ENCODE results near the gene ARIH1. TPM values are rescaled to one million over a fixed set of nuclear protein-coding genes. Genes with fewer than 3 reads are reported as not detected.

The ARIH1 gene
- total and polyA plus RNA-seq, 2 of the 8 experiments (the other 6 are each of a cell fraction or from before 2014, with no cell fraction given) = 32.7 to 179 TPM

DNA sequence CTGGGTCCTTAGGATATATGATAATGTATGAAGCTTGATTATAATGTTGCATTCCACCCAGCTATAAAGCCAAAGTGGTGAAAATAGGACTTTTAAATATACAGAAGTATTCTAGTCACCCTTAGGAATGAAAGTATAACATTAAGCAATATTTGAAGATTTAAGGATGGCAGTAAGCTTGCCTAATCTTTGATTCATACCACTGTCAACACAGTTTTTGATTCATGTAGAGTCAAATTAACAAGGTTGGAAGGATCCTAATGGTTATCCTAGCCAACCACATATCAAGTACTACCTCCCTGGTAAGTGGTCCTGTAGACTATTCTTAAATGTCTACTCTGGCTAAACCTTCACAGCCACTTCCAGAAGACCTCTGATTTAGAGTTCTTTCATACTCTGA, 18.6 kb downstream of the ARIH1 start:
- Histone ChIP-seq H2BK120ac (replicated peaks; ENCODE audit: low read depth, low read length) (no peak overlapping the region), H3K9me3 (ENCODE audit: insufficient read depth in 2 of 2, low read depth in 1 of 2, low read length in 1 of 2) (no peaks in the 10 kb centered on the region), H3K23ac (ENCODE audit: insufficient read length) (no peak overlapping the region), H2BK12ac (ENCODE audit: low read depth, low read length) (no peak overlapping the region), H2BK5ac (ENCODE audit: low read depth, low read length) (no peak overlapping the region), H3K9ac (replicated peaks in 1 of 4; ENCODE audit: extremely low read depth in 1 of 4, low read depth in 3 of 4, low read length in 3 of 4) (no peak overlapping the region), H3K4me3 (ENCODE audit: extremely low read depth in 1 of 4, insufficient read depth in 2 of 4, low read depth in 3 of 4, low read length in 4 of 4) (no peak overlapping the region), H3K23me2 (ENCODE audit: low read depth, low read length) (no peaks in the 10 kb centered on the region), H4K8ac (ENCODE audit: extremely low read depth, insufficient read depth, low read length) (no peak overlapping the region), H3K79me1 (ENCODE audit: low read depth, low read length) (peaks cover 3% of the 10 kb centered on the region), H3K27ac (ENCODE audit: low read depth, low read length) (no peak overlapping the region), H3K4me1 (replicated peaks in 1 of 4; ENCODE audit: control insufficient read depth in 3 of 4, insufficient read depth in 4 of 4, low read length in 3 of 4) (peaks cover 0 to 2% (median 0%) of the 10 kb centered on the region in 4 experiments; a peak in 1 of 7 replicates), H3K27me3 (replicated peaks in 1 of 4; ENCODE audit: control insufficient read depth in 3 of 4, extremely low read depth in 1 of 4, insufficient read depth in 3 of 4, low read length in 3 of 4) (no peaks in the 10 kb centered on the region), H3K18ac (ENCODE audit: extremely low read depth, low read length) (no peak overlapping the region), H4K20me1 (replicated peaks in 1 of 2; ENCODE audit: control insufficient read depth in 1 of 2, insufficient read depth in 2 of 2, low read length in 2 of 2) (peaks cover 16 to 18% of the 10 kb centered on the region in 2 experiments), H3K56ac (replicated peaks; ENCODE audit: insufficient read length, low read depth, low read length) (no peak overlapping the region), H4K91ac (replicated peaks; ENCODE audit: insufficient read length, low read length) (no peak overlapping the region), H3K36me3 (ENCODE audit: control insufficient read depth in 2 of 4, insufficient read depth in 4 of 4, low read length in 3 of 4) (no peaks in the 10 kb centered on the region; a peak in 3 of 8 replicates), H3K4me2 (ENCODE audit: insufficient read depth in 1 of 2, low read depth in 2 of 2, low read length in 2 of 2) (no peak overlapping the region), H2BK20ac (ENCODE audit: low read length) (no peak overlapping the region), H2AFZ (ENCODE audit: low read length) (no peak overlapping the region), H3K14ac (ENCODE audit: insufficient read length) (no peak overlapping the region), H4K5ac (ENCODE audit: insufficient read length, low read depth, low read length) (no peak overlapping the region), H2AK5ac (ENCODE audit: low read depth, low read length) (no peak overlapping the region), H2BK15ac (ENCODE audit: low read length) (no peak overlapping the region), H3K4ac (replicated peaks; ENCODE audit: insufficient read length, low read depth, low read length) (no peak overlapping the region), H3K79me2 (ENCODE audit: control insufficient read depth in 1 of 2, insufficient read depth in 2 of 2, low read length in 2 of 2) (peaks cover 30 to 100% of the 10 kb centered on the region in 2 experiments)
- TF ChIP-seq KDM5A (IDR thresholded peaks at IDR 0.05; ENCODE audit: low read length) = no peak
- no peak for TF ChIP-seq SIX5 (IDR thresholded peaks at IDR 0.05; ENCODE audit: low read depth, low read length)
- TF ChIP-seq MAFK (IDR thresholded peaks at IDR 0.05; ENCODE audit: low read depth, low read length) = no peak
- no peak for TF ChIP-seq TAF7 (optimal IDR thresholded peaks at IDR 0.05; ENCODE audit: borderline replicate concordance, low read depth, low read length)
- no peak for TF ChIP-seq EGR1 (IDR thresholded peaks at IDR 0.05; ENCODE audit: borderline replicate concordance, low read depth, low read length)
- no peak for TF ChIP-seq NRF1 (IDR thresholded peaks at IDR 0.05; ENCODE audit: low read depth, low read length)
- no peak for FAIRE-seq
- ChIA-PET CTCF (ENCODE audit: partially characterized antibody) (interaction anchor here (0.6 to 2.3 kb wide), 2 partner anchors 14 to 31 kb away, joined by 4 to 6 read pairs; no protein-coding TSS in a partner anchor), POLR2A (ENCODE audit: partially characterized antibody) (interaction anchor here (0.8 to 1.6 kb wide), 3 partner anchors 12 to 295 kb away, joined by 3 to 5 read pairs (median 3); no protein-coding TSS in a partner anchor)
- no peak for DNase-seq (ENCODE audit: low read depth in 1 of 2, low spot score in 2 of 2)
